Type B pancreatic cell (in vitro differentiated cells): Measurements from ENCODE around the gene LMX1B. TPM values are rescaled to one million over a fixed set of nuclear protein-coding genes. Genes with fewer than 3 reads are reported as not detected.

ENCODE experiments used
- DNase-seq: peaks from one replicate; pipeline ENCODE4 v3.0.0; 2021; ENCODE audit warnings: mixed read lengths; ENCODE audit not compliant: unreplicated experiment; ENCODE audit errors: extremely low spot score
- H3K27ac Mint-ChIP-seq: 2 replicates; pipeline ENCODE4 v1.8.0; 2021; ENCODE audit warnings: mild to moderate bottlenecking, mixed read lengths
- H3K27me3 Mint-ChIP-seq: 2 replicates; pipeline ENCODE4 v1.8.0; 2021; ENCODE audit warnings: mixed read lengths
- H3K36me3 Mint-ChIP-seq: 2 replicates; pipeline ENCODE4 v1.8.0; 2021; ENCODE audit warnings: mixed read lengths
- H3K4me1 Mint-ChIP-seq: one replicate; pipeline ENCODE4 v1.8.0; 2021; ENCODE audit warnings: mixed read lengths; ENCODE audit not compliant: unreplicated experiment
- H3K4me3 Mint-ChIP-seq: 2 replicates; pipeline ENCODE4 v1.8.0; 2021; ENCODE audit warnings: mild to moderate bottlenecking, mixed read lengths
- H3K9me3 Mint-ChIP-seq: 2 replicates; pipeline ENCODE4 v1.8.0; 2021; ENCODE audit warnings: mixed read lengths
- CTCF ChIP-seq: fragments of 200-600 bp; sonication (generic); conservative IDR thresholded peaks from 2 replicates; pipeline ENCODE4 v1.5.0; 2021; ENCODE audit warnings: antibody characterized with exemption, mild to moderate bottlenecking
- long read RNA-seq: library from polyadenylated mRNA; unstranded; transcript quantifications from one replicate; pipeline ENCODE4 v2.0.0, GENCODE V29; 2020
- total RNA-seq: library from RNA; stranded (reverse); gene quantifications from 2 replicates; pipeline ENCODE4 v1.2.1, GENCODE V29; 2021; ENCODE audit warnings: low replicate concordance

LMX1B gene
- 13.6 and 33.6 TPM in 2 replicates for total RNA-seq
- long read RNA-seq, partial matches to known transcripts: 0 of 3 reads
- long read RNA-seq, other reads (novel, unspliced or antisense): 3 of 3 reads

DNA sequence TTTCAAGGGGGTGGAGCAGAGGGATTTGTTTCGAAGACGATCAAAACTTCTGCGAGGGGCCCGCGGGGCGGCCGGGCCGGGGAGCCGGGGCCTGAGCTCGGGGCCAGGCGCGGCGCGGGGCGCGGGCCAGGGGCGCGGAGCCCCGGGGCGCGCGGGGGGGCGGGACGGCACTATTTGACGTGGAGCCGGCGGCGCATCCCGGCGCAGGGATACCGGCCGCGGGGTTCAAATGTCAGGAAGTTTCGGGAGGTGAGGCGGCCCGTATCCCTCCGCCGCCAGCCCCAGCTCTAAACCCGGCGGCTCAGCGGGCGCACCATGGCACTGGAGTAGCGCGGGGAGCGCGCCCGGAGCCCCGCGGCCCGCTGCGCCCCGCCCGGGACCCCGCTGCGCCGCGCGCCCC, at the start of gene LMX1B:
Gene LMX1B (plus strand): TSS at position 278 of the 400 bp plus-strand sequence. CDS start 522 bp downstream, outside the sequence.
- Mint-ChIP-seq H3K27me3 (peaks cover 81% of the 10 kb centered on the region), H3K9me3 (no peaks in the 10 kb centered on the region), H3K36me3 (peaks cover 4% of the 10 kb centered on the region), H3K27ac (peak within 1 kb of the TSS; percentile 76), H3K4me1 (peaks cover 25% of the 10 kb centered on the region), H3K4me3 (peak within 1 kb of the TSS; percentile 90)
- no peak for TF ChIP-seq CTCF
- no peak for DNase-seq

- DNase-seq: no peak
- Mint-ChIP-seq H3K4me3 (no peak overlapping the region), H3K9me3 (no peaks in the 10 kb centered on the region), H3K27me3 (peaks cover 80% of the 10 kb centered on the region), H3K27ac (no peak overlapping the region), H3K36me3 (no peaks in the 10 kb centered on the region), H3K4me1 (no peaks in the 10 kb centered on the region)
- TF ChIP-seq CTCF: no peak
Observed at GRCh38 chr9:126564128-126564527, 49.6 kb upstream of the LMX1B start.

DNA sequence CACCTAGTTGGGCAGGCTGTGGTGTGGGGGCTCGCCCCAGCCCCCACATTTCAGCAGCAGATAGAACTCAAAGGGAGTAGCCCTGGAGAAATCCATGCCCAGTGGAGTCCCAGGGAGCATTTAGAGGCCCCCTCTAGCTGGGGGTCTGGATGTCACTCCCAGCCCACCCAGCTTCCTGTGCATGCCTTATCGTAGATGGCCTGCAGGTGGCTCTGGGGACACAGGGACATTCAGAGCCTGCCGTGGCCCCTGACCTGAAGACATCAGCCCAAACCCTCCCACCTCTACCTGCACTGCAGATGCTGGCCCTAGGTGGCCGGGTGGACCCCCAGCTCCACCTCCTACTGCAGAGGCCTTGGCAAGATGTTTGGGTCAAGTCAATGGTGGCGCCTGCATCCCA, 49.0 kb upstream of the LMX1B start:
- Mint-ChIP-seq H3K27ac (no peak overlapping the region), H3K4me1 (no peaks in the 10 kb centered on the region), H3K4me3 (no peak overlapping the region), H3K27me3 (peaks cover 75% of the 10 kb centered on the region), H3K9me3 (no peaks in the 10 kb centered on the region), H3K36me3 (no peaks in the 10 kb centered on the region)
- peak; percentile 63 for TF ChIP-seq CTCF
- no peak for DNase-seq

DNA sequence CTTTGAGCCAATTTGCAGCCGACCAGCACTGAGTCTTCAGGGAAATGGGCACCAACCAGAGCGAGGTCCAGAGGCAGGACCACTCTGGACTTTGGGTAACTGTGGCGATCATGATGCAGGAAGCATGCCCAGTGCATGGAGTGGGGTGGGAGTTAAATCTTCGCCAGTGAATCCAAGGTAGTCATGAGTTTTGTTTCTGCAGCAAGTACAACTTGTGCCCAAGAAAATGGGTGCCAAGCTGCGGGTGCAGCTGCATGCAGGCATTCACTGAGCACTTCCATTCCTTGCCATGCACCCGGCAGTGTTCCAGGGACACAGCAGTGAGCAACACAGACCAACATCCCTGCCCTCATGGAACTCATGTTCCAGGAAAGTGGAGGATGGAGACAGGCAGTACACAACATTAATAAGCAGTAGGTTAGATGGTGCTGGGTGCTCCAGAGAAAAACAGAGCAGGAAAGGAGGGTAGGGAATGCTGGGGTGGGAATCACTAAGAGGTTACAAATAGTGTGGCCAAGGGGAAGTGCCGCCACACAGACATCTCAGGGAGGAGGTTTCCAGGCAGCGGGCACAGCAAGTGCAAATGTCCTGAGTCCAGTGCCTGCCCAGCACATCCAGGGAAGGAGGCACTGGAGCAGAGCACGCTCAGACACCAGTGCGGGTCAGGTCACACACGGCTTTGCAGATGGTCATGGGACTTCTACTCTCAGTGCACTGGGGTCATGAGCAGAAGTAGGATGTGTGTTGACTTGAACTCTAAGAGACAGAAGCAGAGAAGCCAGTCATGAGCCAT, 48.2 kb upstream of the LMX1B start:
- no peaks in the 10 kb centered on the region for H3K9me3 Mint-ChIP-seq
- H3K27ac Mint-ChIP-seq: no peak overlapping the region
- DNase-seq: no peak
- H3K4me3 Mint-ChIP-seq: no peak overlapping the region
- no peaks in the 10 kb centered on the region for H3K36me3 Mint-ChIP-seq
- H3K4me1 Mint-ChIP-seq: no peaks in the 10 kb centered on the region
- H3K27me3 Mint-ChIP-seq: peaks cover 66% of the 10 kb centered on the region
- no peak for TF ChIP-seq CTCF

DNA sequence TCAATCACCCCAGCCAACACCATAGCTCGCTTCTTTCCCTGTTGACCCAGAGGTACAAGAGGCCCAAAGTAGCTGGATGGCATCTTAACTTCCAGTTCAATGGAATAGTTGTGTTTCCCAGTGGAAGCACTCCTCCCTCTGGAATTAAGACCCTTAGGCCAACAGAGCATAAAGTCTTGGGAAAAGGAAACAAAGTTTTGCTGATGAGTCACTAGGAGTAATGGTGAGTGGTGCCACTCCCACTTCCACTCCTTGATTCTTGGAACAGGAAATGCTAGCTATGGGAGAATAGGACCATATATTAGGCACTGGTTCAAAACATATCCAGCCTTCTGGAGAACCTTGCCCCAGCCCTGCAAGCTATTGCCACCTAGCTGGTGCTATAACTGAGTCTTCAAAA, 44.7 kb upstream of the LMX1B start:
- TF ChIP-seq CTCF: no peak
- H3K36me3 Mint-ChIP-seq: no peaks in the 10 kb centered on the region
- no peak overlapping the region for H3K27ac Mint-ChIP-seq
- no peak for DNase-seq
- H3K27me3 Mint-ChIP-seq: peaks cover 33% of the 10 kb centered on the region
- no peaks in the 10 kb centered on the region for H3K9me3 Mint-ChIP-seq
- no peak overlapping the region for H3K4me3 Mint-ChIP-seq
- no peaks in the 10 kb centered on the region for H3K4me1 Mint-ChIP-seq
